GM23338 (cell line): Measurements from ENCODE around the gene SRSF7. TPM values are rescaled to one million over a fixed set of nuclear protein-coding genes. Genes with fewer than 3 reads are reported as not detected.

Experiments
- ATAC-seq: fragments of 200-7000 bp; cut with Tn5 transposase; 3 replicates; pipeline ENCODE4 v1.9.1; 2020
- DNase-seq: peaks from one replicate; pipeline ENCODE4 v3.0.0-alpha.2; 2015; ENCODE audit warnings: low spot score
- H2AFZ ChIP-seq: fragments of 200-600 bp; sonication (generic); 2 replicates; pipeline ENCODE4 v1.8.0; 2016; ENCODE audit warnings: antibody characterized with exemption, mild to moderate bottlenecking, moderate library complexity
- H3F3A ChIP-seq: fragments of 200-600 bp; sonication (generic); replicated peaks from 2 replicates; pipeline ENCODE4 v1.8.0; 2017; ENCODE audit warnings: antibody characterized with exemption, mixed run types, low read depth
- H3K27ac ChIP-seq: fragments of 200-600 bp; sonication (generic); 2 replicates; pipeline ENCODE4 v1.6.1; 2016; ENCODE audit warnings: low read depth
- H3K27me3 ChIP-seq: fragments of 200-600 bp; sonication (generic); 2 replicates; pipeline ENCODE4 v1.8.0; 2016; ENCODE audit warnings: mild to moderate bottlenecking, mixed run types, moderate library complexity; ENCODE audit not compliant: insufficient read depth
- H3K36me3 ChIP-seq: fragments of 200-600 bp; sonication (generic); 2 replicates; pipeline ENCODE4 v1.8.0; 2016; ENCODE audit warnings: mild to moderate bottlenecking; ENCODE audit not compliant: insufficient read depth
- H3K4me1 ChIP-seq: fragments of 200-600 bp; sonication (generic); 2 replicates; pipeline ENCODE4 v1.8.0; 2016; ENCODE audit warnings: mild to moderate bottlenecking, moderate library complexity; ENCODE audit not compliant: insufficient read depth
- H3K4me2 ChIP-seq: fragments of 200-600 bp; sonication (generic); 2 replicates; pipeline ENCODE4 v1.7.1; 2017; ENCODE audit warnings: mixed run types
- H3K4me3 ChIP-seq: fragments of 200-600 bp; sonication (generic); 2 replicates; pipeline ENCODE4 v1.6.1; 2016; ENCODE audit warnings: mixed run types
- H3K79me2 ChIP-seq: fragments of 200-600 bp; sonication (generic); replicated peaks from 2 replicates; pipeline ENCODE4 v1.8.0; 2017; ENCODE audit warnings: mild to moderate bottlenecking; ENCODE audit not compliant: insufficient read depth
- H3K9me2 ChIP-seq: fragments of 200-600 bp; sonication (generic); 2 replicates; pipeline ENCODE4 v1.8.0; 2017; ENCODE audit not compliant: insufficient read depth
- H4K20me1 ChIP-seq: fragments of 200-600 bp; sonication (generic); replicated peaks from 2 replicates; pipeline ENCODE4 v1.8.0; 2017; ENCODE audit warnings: mild to moderate bottlenecking; ENCODE audit not compliant: insufficient read depth
- H3K27ac Mint-ChIP-seq: 2 replicates; pipeline ENCODE4 v1.8.0; 2020; ENCODE audit warnings: inconsistent platforms, mild to moderate bottlenecking, moderate library complexity, mixed read lengths
- H3K27me3 Mint-ChIP-seq: 3 replicates; pipeline ENCODE4 v1.8.0; 2022; ENCODE audit warnings: low read depth, mild to moderate bottlenecking, moderate library complexity, mixed read lengths, inconsistent platforms; ENCODE audit not compliant: insufficient read depth, poor library complexity
- H3K36me3 Mint-ChIP-seq: 3 replicates; pipeline ENCODE4 v1.8.0; 2021; ENCODE audit warnings: low read depth, mild to moderate bottlenecking, inconsistent platforms, moderate library complexity, mixed read lengths
- H3K4me1 Mint-ChIP-seq: 3 replicates; pipeline ENCODE4 v1.8.0; 2020; ENCODE audit warnings: mild to moderate bottlenecking, inconsistent platforms, mixed read lengths
- H3K4me3 Mint-ChIP-seq: 3 replicates; pipeline ENCODE4 v1.8.0; 2021; ENCODE audit warnings: moderate library complexity, mild to moderate bottlenecking, inconsistent platforms, mixed read lengths
- H3K9me3 Mint-ChIP-seq: 3 replicates; pipeline ENCODE4 v1.8.0; 2020; ENCODE audit warnings: moderate library complexity, mild to moderate bottlenecking, inconsistent platforms, mixed read lengths
- ETS1 ChIP-seq: IDR thresholded peaks from 2 replicates; pipeline ENCODE4 v1.6.1; 2016; ENCODE audit warnings: antibody characterized with exemption
- NANOG ChIP-seq: IDR thresholded peaks from 2 replicates; pipeline ENCODE4 v1.6.1; 2016; ENCODE audit warnings: antibody characterized with exemption, borderline replicate concordance
- POLR2AphosphoS5 ChIP-seq: IDR thresholded peaks from 2 replicates; pipeline ENCODE4 v1.6.1; 2016; ENCODE audit warnings: antibody characterized with exemption, low read depth
- REST ChIP-seq: IDR thresholded peaks from one replicate; pipeline ENCODE4 v1.6.1; 2018; ENCODE audit warnings: antibody characterized with exemption; ENCODE audit not compliant: unreplicated experiment
- polyA plus RNA-seq: library from polyadenylated mRNA; unstranded; fragments of >200 nt; fragmentation: Nextera tagmentation; extraction: Ambion mirVana; gene quantifications from 2 replicates; pipeline ENCODE4 v1.2.1, GENCODE V29; 2016
- total RNA-seq: library from RNA; depleted of rRNA; stranded (reverse); fragments of >200 nt; shearing (Covaris generic); gene quantifications from 2 replicates; pipeline ENCODE4 v1.2.3, GENCODE V29; 2014
- TF ChIP-seq, protein P1 (sequence below), 2 experiments: fragments of 200-600 bp in 1 of 2; sonication (generic) in 1 of 2; conservative IDR thresholded peaks; 2 replicates each; pipeline versions ENCODE4 v1.5.1 to v1.6.1; 2016 to 2017; ENCODE audit warnings: antibody characterized with exemption in 2 of 2, low read depth in 2 of 2, mild to moderate bottlenecking in 2 of 2, moderate library complexity in 1 of 2
- TF ChIP-seq, protein P2 (sequence below): fragments of 250-450 bp; sonication (Bioruptor Pico); IDR thresholded peaks from 2 replicates; pipeline ENCODE4 v1.5.0; 2020; ENCODE audit warnings: mild to moderate bottlenecking, moderate library complexity

SRSF7 gene
- total and polyA plus RNA-seq, 2 experiments from 2014 or later, result 251 to 572 TPM

GRCh38 chr2:38701542-38701941 is 49.6 kb downstream of the SRSF7 start:
- no peaks in the 10 kb centered on the region for H3K79me2 ChIP-seq
- no peaks in the 10 kb centered on the region for H3K4me1 ChIP-seq
- no peak overlapping the region for H2AFZ ChIP-seq
- Mint-ChIP-seq H3K27ac (no peak overlapping the region), H3K27me3 (peaks cover 4% of the 10 kb centered on the region), H3K4me1 (no peaks in the 10 kb centered on the region), H3K9me3 (no peaks in the 10 kb centered on the region), H3K36me3 (0 out of 3 replicates have a peak, but pooled peaks cover 2% of the 10 kb centered on the region), H3K4me3 (no peak overlapping the region)
- no peak overlapping the region for H3K4me2 ChIP-seq
- no peak for ATAC-seq
- no peak overlapping the region for H3K27ac ChIP-seq
- H3K36me3 ChIP-seq, result no peaks in the 10 kb centered on the region
- TF ChIP-seq, protein P1, sequence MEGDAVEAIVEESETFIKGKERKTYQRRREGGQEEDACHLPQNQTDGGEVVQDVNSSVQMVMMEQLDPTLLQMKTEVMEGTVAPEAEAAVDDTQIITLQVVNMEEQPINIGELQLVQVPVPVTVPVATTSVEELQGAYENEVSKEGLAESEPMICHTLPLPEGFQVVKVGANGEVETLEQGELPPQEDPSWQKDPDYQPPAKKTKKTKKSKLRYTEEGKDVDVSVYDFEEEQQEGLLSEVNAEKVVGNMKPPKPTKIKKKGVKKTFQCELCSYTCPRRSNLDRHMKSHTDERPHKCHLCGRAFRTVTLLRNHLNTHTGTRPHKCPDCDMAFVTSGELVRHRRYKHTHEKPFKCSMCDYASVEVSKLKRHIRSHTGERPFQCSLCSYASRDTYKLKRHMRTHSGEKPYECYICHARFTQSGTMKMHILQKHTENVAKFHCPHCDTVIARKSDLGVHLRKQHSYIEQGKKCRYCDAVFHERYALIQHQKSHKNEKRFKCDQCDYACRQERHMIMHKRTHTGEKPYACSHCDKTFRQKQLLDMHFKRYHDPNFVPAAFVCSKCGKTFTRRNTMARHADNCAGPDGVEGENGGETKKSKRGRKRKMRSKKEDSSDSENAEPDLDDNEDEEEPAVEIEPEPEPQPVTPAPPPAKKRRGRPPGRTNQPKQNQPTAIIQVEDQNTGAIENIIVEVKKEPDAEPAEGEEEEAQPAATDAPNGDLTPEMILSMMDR (conservative IDR thresholded peaks at IDR 0.05; ENCODE audit: low read depth in 2 of 2), result no peak
- H3K27me3 ChIP-seq, result no peaks in the 10 kb centered on the region
- no peaks in the 10 kb centered on the region for H3F3A ChIP-seq
- no peak for DNase-seq
- H3K9me2 ChIP-seq, result no peaks in the 10 kb centered on the region
- no peak overlapping the region for H3K4me3 ChIP-seq
- no peaks in the 10 kb centered on the region for H4K20me1 ChIP-seq

- Histone ChIP-seq H3K4me1 (no peaks in the 10 kb centered on the region), H3K36me3 (no peaks in the 10 kb centered on the region), H3F3A (no peaks in the 10 kb centered on the region), H3K4me2 (no peak overlapping the region), H3K27ac (no peak overlapping the region), H3K4me3 (no peak overlapping the region), H2AFZ (no peak overlapping the region), H3K79me2 (no peaks in the 10 kb centered on the region), H3K9me2 (no peaks in the 10 kb centered on the region), H3K27me3 (no peaks in the 10 kb centered on the region), H4K20me1 (no peaks in the 10 kb centered on the region)
- no peak overlapping the region for H3K4me3 Mint-ChIP-seq
- H3K9me3 Mint-ChIP-seq, result no peaks in the 10 kb centered on the region
- 0 out of 3 replicates have a peak, but pooled peaks cover 2% of the 10 kb centered on the region for H3K36me3 Mint-ChIP-seq
- no peak for ATAC-seq
- no peak for DNase-seq
- H3K27ac Mint-ChIP-seq, result no peak overlapping the region
- TF ChIP-seq POLR2AphosphoS5, result no peak
- TF ChIP-seq NANOG, result no peak
- no peak for TF ChIP-seq REST
- TF ChIP-seq ETS1, result no peak
- TF ChIP-seq, protein P2, sequence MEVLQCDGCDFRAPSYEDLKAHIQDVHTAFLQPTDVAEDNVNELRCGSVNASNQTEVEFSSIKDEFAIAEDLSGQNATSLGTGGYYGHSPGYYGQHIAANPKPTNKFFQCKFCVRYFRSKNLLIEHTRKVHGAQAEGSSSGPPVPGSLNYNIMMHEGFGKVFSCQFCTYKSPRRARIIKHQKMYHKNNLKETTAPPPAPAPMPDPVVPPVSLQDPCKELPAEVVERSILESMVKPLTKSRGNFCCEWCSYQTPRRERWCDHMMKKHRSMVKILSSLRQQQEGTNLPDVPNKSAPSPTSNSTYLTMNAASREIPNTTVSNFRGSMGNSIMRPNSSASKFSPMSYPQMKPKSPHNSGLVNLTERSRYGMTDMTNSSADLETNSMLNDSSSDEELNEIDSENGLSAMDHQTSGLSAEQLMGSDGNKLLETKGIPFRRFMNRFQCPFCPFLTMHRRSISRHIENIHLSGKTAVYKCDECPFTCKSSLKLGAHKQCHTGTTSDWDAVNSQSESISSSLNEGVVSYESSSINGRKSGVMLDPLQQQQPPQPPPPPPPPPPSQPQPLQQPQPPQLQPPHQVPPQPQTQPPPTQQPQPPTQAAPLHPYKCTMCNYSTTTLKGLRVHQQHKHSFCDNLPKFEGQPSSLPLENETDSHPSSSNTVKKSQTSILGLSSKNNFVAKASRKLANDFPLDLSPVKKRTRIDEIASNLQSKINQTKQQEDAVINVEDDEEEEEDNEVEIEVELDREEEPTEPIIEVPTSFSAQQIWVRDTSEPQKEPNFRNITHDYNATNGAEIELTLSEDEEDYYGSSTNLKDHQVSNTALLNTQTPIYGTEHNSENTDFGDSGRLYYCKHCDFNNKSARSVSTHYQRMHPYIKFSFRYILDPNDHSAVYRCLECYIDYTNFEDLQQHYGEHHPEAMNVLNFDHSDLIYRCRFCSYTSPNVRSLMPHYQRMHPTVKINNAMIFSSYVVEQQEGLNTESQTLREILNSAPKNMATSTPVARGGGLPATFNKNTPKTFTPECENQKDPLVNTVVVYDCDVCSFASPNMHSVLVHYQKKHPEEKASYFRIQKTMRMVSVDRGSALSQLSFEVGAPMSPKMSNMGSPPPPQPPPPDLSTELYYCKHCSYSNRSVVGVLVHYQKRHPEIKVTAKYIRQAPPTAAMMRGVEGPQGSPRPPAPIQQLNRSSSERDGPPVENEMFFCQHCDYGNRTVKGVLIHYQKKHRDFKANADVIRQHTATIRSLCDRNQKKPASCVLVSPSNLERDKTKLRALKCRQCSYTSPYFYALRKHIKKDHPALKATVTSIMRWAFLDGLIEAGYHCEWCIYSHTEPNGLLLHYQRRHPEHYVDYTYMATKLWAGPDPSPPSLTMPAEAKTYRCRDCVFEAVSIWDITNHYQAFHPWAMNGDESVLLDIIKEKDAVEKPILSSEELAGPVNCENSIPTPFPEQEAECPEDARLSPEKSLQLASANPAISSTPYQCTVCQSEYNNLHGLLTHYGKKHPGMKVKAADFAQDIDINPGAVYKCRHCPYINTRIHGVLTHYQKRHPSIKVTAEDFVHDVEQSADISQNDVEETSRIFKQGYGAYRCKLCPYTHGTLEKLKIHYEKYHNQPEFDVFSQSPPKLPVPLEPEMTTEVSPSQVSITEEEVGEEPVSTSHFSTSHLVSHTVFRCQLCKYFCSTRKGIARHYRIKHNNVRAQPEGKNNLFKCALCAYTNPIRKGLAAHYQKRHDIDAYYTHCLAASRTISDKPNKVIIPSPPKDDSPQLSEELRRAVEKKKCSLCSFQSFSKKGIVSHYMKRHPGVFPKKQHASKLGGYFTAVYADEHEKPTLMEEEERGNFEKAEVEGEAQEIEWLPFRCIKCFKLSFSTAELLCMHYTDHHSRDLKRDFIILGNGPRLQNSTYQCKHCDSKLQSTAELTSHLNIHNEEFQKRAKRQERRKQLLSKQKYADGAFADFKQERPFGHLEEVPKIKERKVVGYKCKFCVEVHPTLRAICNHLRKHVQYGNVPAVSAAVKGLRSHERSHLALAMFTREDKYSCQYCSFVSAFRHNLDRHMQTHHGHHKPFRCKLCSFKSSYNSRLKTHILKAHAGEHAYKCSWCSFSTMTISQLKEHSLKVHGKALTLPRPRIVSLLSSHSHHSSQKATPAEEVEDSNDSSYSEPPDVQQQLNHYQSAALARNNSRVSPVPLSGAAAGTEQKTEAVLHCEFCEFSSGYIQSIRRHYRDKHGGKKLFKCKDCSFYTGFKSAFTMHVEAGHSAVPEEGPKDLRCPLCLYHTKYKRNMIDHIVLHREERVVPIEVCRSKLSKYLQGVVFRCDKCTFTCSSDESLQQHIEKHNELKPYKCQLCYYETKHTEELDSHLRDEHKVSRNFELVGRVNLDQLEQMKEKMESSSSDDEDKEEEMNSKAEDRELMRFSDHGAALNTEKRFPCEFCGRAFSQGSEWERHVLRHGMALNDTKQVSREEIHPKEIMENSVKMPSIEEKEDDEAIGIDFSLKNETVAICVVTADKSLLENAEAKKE (CRISPR knock-in tag), result no peak
- H3K27me3 Mint-ChIP-seq, result peaks cover 3% of the 10 kb centered on the region
- H3K4me1 Mint-ChIP-seq, result no peaks in the 10 kb centered on the region
Observed at GRCh38 chr2:38700881-38701458, 50.2 kb downstream of the SRSF7 start.
